ENCODE results near the gene NPTXR. TPM values are rescaled to one million over a fixed set of nuclear protein-coding genes. Genes with fewer than 3 reads are reported as not detected.

The NPTXR gene
- total and polyA plus RNA-seq, 4 donors = 0.05 to 0.45 (median 0.16) TPM

- Histone ChIP-seq H3K4me1 (ENCODE audit: control insufficient read depth in 4 of 4, insufficient read depth in 4 of 4, low read length in 3 of 4) (peaks cover 0 to under 1% (median 0%) of the 10 kb centered on the region in 4 donors), H3K9ac (ENCODE audit: low read depth in 1 of 2, low read length in 2 of 2) (no peak overlapping the region), H3K27me3 (ENCODE audit: control insufficient read depth in 4 of 4, insufficient read depth in 4 of 4, low read length in 3 of 4) (no peaks in the 10 kb centered on the region), H3K27ac (ENCODE audit: low read depth in 1 of 2, low read length in 2 of 2) (no peak overlapping the region), H3K36me3 (ENCODE audit: control insufficient read depth in 4 of 4, insufficient read depth in 3 of 4, low read depth in 1 of 4, low read length in 3 of 4) (no peaks in the 10 kb centered on the region), H3K4me3 (ENCODE audit: low read depth in 1 of 3, low read length in 3 of 3) (no peak overlapping the region), H3K9me3 (ENCODE audit: control insufficient read depth in 4 of 4, low read length in 3 of 4) (no peaks in the 10 kb centered on the region)
- WGBS = 66% methylated on average over 23 of the region's 23 CpGs
- no peak for DNase-seq (ENCODE audit: low spot score)
- TF ChIP-seq FOXA1 (IDR thresholded peaks at IDR 0.05) (no peak), TAF1 (conservative IDR thresholded peaks at IDR 0.05) (no peak), REST (IDR thresholded peaks at IDR 0.05) (no peak), MAX (IDR thresholded peaks at IDR 0.05) (no peak), RXRA (IDR thresholded peaks at IDR 0.05) (no peak), JUND (IDR thresholded peaks at IDR 0.05) (no peak), HNF4A (conservative IDR thresholded peaks at IDR 0.05) (no peak), ATF3 (IDR thresholded peaks at IDR 0.05) (no peak), EGR1 (IDR thresholded peaks at IDR 0.05; ENCODE audit: low read depth in 2 of 2) (no peak), FOXA2 (IDR thresholded peaks at IDR 0.05) (no peak), YY1 (IDR thresholded peaks at IDR 0.05) (no peak), ZBTB33 (IDR thresholded peaks at IDR 0.05) (no peak), SP1 (IDR thresholded peaks at IDR 0.05) (no peak), CTCF (IDR thresholded peaks at IDR 0.05; ENCODE audit: low read depth, low read length, missing input control) (no peak)
These were observed 16.7 kb upstream of the NPTXR start for GRCh38 chr22:38860283-38861169.

Data from liver (tissue), 9 donors.